MCF 10A (cell line): ENCODE measurements around the gene ASPSCR1. TPM values are rescaled to one million over a fixed set of nuclear protein-coding genes. Genes with fewer than 3 reads are reported as not detected.

Experiments used
- BruUV-seq: library from RNA; stranded (reverse); fragments of 400-500 nt; replicated peaks from 2 replicates; lab custom pipeline; 2021; lab: Mats Ljungman, UMichigan
- CTCF ChIA-PET: fragments of 300-600 bp; sonication (Branson Sonifier 250); formaldehyde crosslinking; extraction: SDS; loops from one replicate; lab custom pipeline; 2021; ENCODE audit warnings: antibody characterized with exemption, inconsistent platforms; lab: Yijun Ruan, JAX
- POLR2A ChIA-PET: fragments of 300-600, 350-650 bp; sonication (Branson Sonifier 250); formaldehyde crosslinking; extraction: SDS; loops from one replicate; lab custom pipeline; 2020; ENCODE audit warnings: antibody characterized with exemption, inconsistent platforms; lab: Yijun Ruan, JAX
- DNase-seq: peaks from one replicate; pipeline ENCODE4 v3.0.0-alpha.2; 2018; ENCODE audit not compliant: unreplicated experiment
- H3K27ac Mint-ChIP-seq: one replicate; pipeline ENCODE4 v1.8.0; 2022; ENCODE audit warnings: mild to moderate bottlenecking, low read depth, mixed read lengths; ENCODE audit not compliant: unreplicated experiment
- H3K27me3 Mint-ChIP-seq: one replicate; pipeline ENCODE4 v1.8.0; 2022; ENCODE audit warnings: mixed read lengths; ENCODE audit not compliant: insufficient read depth, unreplicated experiment
- H3K36me3 Mint-ChIP-seq: one replicate; pipeline ENCODE4 v1.8.0; 2022; ENCODE audit warnings: mild to moderate bottlenecking, moderate library complexity, mixed read lengths; ENCODE audit not compliant: insufficient read depth, unreplicated experiment
- H3K4me1 Mint-ChIP-seq: one replicate; pipeline ENCODE4 v1.8.0; 2022; ENCODE audit warnings: mixed read lengths; ENCODE audit not compliant: insufficient read depth, unreplicated experiment
- H3K4me3 Mint-ChIP-seq: one replicate; pipeline ENCODE4 v1.8.0; 2022; ENCODE audit warnings: mild to moderate bottlenecking, moderate library complexity, mixed read lengths; ENCODE audit not compliant: unreplicated experiment
- H3K9me3 Mint-ChIP-seq: one replicate; pipeline ENCODE4 v1.8.0; 2022; ENCODE audit warnings: mixed read lengths; ENCODE audit not compliant: unreplicated experiment
- intact Hi-C: fragments of 100-400 bp; cut with micrococcal nuclease; formaldehyde crosslinking; loops from 2 replicates; pipeline ENCODE4 v1.14.1; 2022
- total RNA-seq: library from RNA; stranded (reverse); gene quantifications from 2 replicates; pipeline ENCODE4 v1.2.3, GENCODE V29; 2022
- TF ChIP-seq, protein P1 (sequence below): fragments of 200-600 bp; IDR thresholded peaks from one replicate; pipeline ENCODE4 v1.8.0; 2022; ENCODE audit warnings: antibody characterized with exemption, mild to moderate bottlenecking; ENCODE audit not compliant: unreplicated experiment

The ASPSCR1 gene
- total RNA-seq, 1 experiment from 2014 or later = 29.7 TPM

DNA sequence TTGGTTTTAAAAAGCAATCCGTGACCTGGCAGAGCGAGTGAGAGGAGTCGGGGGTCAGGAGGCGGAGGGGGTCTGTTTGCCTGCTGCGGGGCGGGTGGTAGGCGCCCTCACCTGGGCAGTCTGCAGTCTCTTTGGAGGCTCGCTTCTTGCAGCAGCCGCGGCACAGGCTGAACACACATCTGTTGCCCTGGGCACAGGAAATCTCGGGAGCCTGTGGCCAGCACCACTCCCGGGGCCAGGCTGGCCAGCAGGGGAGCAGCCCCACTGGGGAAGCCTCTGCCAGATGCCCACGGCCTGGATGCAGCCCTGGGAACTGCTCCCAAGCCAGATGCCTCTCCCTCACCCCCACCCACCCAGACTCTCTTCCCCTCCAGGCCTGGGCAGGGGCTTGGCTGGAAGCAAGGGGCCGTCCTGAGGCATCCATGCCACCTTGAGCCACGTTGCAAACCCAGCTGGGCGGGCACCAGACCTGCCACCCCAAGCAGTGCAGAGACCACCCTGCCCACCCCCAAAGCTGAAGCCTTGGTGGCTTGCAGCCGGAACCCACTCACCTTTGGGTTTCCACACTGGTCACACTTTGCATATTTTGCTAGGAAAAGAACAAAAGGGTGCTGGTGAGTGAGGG lies 80.9 kb downstream of the ASPSCR1 start:
- intact Hi-C loops = no loop called here
- H3K27ac Mint-ChIP-seq = no peak overlapping the region
- no TSS peak for BruUV-seq
- TF ChIP-seq, protein P1, sequence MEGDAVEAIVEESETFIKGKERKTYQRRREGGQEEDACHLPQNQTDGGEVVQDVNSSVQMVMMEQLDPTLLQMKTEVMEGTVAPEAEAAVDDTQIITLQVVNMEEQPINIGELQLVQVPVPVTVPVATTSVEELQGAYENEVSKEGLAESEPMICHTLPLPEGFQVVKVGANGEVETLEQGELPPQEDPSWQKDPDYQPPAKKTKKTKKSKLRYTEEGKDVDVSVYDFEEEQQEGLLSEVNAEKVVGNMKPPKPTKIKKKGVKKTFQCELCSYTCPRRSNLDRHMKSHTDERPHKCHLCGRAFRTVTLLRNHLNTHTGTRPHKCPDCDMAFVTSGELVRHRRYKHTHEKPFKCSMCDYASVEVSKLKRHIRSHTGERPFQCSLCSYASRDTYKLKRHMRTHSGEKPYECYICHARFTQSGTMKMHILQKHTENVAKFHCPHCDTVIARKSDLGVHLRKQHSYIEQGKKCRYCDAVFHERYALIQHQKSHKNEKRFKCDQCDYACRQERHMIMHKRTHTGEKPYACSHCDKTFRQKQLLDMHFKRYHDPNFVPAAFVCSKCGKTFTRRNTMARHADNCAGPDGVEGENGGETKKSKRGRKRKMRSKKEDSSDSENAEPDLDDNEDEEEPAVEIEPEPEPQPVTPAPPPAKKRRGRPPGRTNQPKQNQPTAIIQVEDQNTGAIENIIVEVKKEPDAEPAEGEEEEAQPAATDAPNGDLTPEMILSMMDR = no peak
- H3K4me3 Mint-ChIP-seq = no peak overlapping the region
- DNase-seq = no peak
- ChIA-PET CTCF (interaction anchor here (0.8 kb wide), 1 partner anchor 99 kb away, joined by 3 read pairs; no protein-coding TSS in a partner anchor), POLR2A (no interaction called here)
- H3K36me3 Mint-ChIP-seq = peaks cover 53% of the 10 kb centered on the region
- H3K9me3 Mint-ChIP-seq = no peaks in the 10 kb centered on the region
- no peaks in the 10 kb centered on the region for H3K27me3 Mint-ChIP-seq
- no peaks in the 10 kb centered on the region for H3K4me1 Mint-ChIP-seq

DNA sequence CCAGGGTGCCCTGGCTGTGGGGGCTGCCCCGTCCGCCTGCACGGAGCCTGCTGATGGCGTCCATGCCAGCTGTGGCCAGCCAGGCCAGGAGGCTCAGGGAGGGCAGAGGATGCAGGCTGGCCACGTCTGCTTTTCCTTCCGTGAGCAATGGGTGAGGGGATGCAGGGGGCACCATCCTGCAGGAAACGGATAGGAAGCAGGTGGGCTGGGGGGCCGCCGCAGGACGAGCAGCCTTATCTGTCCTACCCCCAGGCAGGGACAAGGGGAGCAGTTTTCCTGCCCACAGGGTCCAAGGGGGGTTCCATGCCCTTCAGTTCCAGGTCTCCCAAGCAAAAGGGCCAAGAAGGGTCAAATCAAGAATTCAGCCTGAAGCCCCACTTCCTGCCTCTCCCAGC lies 81.4 kb downstream of the ASPSCR1 start:
- no peak overlapping the region for H3K27ac Mint-ChIP-seq
- no peaks in the 10 kb centered on the region for H3K4me1 Mint-ChIP-seq
- TF ChIP-seq, protein P1 = no peak
- H3K27me3 Mint-ChIP-seq = no peaks in the 10 kb centered on the region
- DNase-seq = no peak
- H3K36me3 Mint-ChIP-seq = peaks cover 53% of the 10 kb centered on the region
- no peak overlapping the region for H3K4me3 Mint-ChIP-seq
- intact Hi-C loops = no loop called here
- POLR2A ChIA-PET = no interaction called here
- CTCF ChIA-PET = interaction anchor here (0.8 kb wide), 1 partner anchor 99 kb away, joined by 3 read pairs; no protein-coding TSS in a partner anchor
- no TSS peak for BruUV-seq
- no peaks in the 10 kb centered on the region for H3K9me3 Mint-ChIP-seq

DNA sequence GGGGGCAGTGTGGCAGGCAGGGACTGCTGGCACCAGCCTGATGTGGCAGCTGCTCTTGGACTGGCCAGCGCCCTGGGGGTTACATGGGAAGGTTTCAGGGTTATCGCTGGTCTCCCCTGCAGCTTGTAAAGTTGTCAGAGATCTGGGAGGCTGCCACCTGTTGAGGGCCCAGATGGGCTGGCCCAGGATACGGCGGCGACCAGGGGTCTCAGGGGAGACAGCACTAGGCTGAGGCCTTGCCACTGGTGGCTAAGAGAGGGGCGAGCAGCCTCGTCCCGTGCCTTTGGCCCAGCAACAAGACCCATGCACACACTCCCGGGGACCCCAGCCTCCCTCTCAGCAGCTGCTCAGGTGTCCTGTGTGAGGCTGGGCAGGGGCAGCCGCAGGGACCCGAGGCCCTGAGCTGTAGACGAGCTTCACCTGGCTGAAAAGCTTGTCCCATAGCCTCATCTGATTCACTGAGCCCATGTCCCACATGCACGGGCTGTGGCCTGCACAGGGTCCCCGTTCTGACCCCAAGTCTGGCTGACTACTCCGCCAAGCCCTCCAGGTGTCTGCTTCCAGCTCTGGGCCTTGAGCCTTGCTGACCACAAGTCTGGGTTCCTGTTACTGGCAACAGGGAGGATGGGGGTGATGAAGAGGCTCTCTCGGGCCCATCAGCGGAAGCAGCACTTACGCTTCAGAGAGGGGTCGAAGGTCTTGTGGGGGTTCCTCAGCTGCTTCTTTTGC lies 82.0 kb downstream of the ASPSCR1 start:
- ChIA-PET CTCF (interaction anchor here (1.2 kb wide), 1 partner anchor 9 kb away, joined by 3 read pairs; no protein-coding TSS in a partner anchor), POLR2A (interaction anchor here (0.5 to 1.2 kb wide), 3 partner anchors 17 to 46 kb away, joined by 3 read pairs; no protein-coding TSS in a partner anchor)
- Mint-ChIP-seq H3K27me3 (no peaks in the 10 kb centered on the region), H3K9me3 (no peaks in the 10 kb centered on the region), H3K36me3 (peaks cover 49% of the 10 kb centered on the region), H3K4me1 (no peaks in the 10 kb centered on the region), H3K4me3 (no peak overlapping the region), H3K27ac (no peak overlapping the region)
- no peak for DNase-seq
- no TSS peak for BruUV-seq
- intact Hi-C loops = no loop called here
- TF ChIP-seq, protein P1 = no peak

DNA sequence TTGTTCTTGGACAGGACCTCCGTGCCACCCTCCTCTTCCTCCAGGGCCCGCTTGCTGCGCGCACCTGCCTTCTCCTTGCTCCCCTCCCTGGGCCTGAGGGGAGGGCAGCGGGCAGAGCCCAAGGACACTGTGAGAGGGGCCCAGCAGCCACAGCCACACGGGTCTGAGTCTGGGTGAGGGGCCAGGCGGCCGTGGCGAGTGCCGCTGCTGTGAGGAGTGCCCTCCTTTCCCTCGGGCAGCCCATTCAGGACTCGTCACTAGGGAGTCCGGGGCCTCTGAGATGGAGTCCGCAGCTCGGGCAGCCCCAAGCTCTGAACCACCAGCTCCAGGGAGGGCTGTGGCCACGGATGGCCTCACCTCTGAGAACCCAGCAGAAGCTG lies 82.6 kb downstream of the ASPSCR1 start:
- Mint-ChIP-seq H3K4me3 (no peak overlapping the region), H3K36me3 (peaks cover 43% of the 10 kb centered on the region), H3K4me1 (no peaks in the 10 kb centered on the region), H3K27me3 (no peaks in the 10 kb centered on the region), H3K27ac (no peak overlapping the region), H3K9me3 (no peaks in the 10 kb centered on the region)
- TF ChIP-seq, protein P1 = no peak
- no peak for DNase-seq
- ChIA-PET CTCF (interaction anchor here (1.2 kb wide), 1 partner anchor 9 kb away, joined by 3 read pairs; no protein-coding TSS in a partner anchor), POLR2A (interaction anchor here (0.6 to 1.2 kb wide), 2 partner anchors 16 to 45 kb away, joined by 3 read pairs; no protein-coding TSS in a partner anchor)
- intact Hi-C loops = no loop called here
- no TSS peak for BruUV-seq
